H1 (cell line): ENCODE measurements around the gene SPOP.

Experiments used
- CEBPB ChIP-seq: IDR thresholded peaks from 2 replicates; pipeline ENCODE4 v1.6.1; 2012; ENCODE audit warnings: low read depth, low read length
- CTCF ChIP-seq, 3 experiments: IDR thresholded peaks; 1 replicate in 2 of 3; 2 replicates in 1 of 3; pipeline versions ENCODE4 v1.5.1 to v1.6.1; 2011; ENCODE audit warnings: low read length in 3 of 3, mild to moderate bottlenecking in 3 of 3, inconsistent platforms in 2 of 3, low read depth in 1 of 3, moderate library complexity in 1 of 3; ENCODE audit not compliant: insufficient read depth in 1 of 3; ENCODE audit errors: control extremely low read depth in 1 of 3
- KDM1A ChIP-seq: fragments of 200-600, 300-600 bp; sonication (generic); IDR thresholded peaks from 2 replicates; pipeline ENCODE4 v1.7.1; 2016; ENCODE audit warnings: mild to moderate bottlenecking, low read length, borderline replicate concordance
- YY1 ChIP-seq: IDR thresholded peaks from 2 replicates; pipeline ENCODE4 v1.6.1; 2011; ENCODE audit warnings: low read depth, mild to moderate bottlenecking, low read length

GRCh38 chr17:49616086-49616485, 61.8 kb downstream of the SPOP start:
- peak in 2 of 3 experiments; percentile 14 to 16; a peak in 2 of 4 replicates for TF ChIP-seq CTCF (IDR thresholded peaks at IDR 0.05; ENCODE audit: control extremely low read depth in 1 of 3, insufficient read depth in 1 of 3, low read depth in 1 of 3, low read length in 3 of 3)
- TF ChIP-seq CEBPB = no peak
- no peak for TF ChIP-seq KDM1A
- TF ChIP-seq YY1 = no peak
